PC-3 (cell line): Measurements from ENCODE around the gene MSI2. TPM values are rescaled to one million over a fixed set of nuclear protein-coding genes. Genes with fewer than 3 reads are reported as not detected.

Experiments used
- ATAC-seq: fragments of 200-7000 bp; cut with Tn5 transposase; 2 replicates; pipeline ENCODE4 v1.9.1; 2020; ENCODE audit warnings: mild to moderate bottlenecking, moderate library complexity
- BruUV-seq: library from RNA; stranded (reverse); fragments of 400-500 nt; replicated peaks from 2 replicates; lab custom pipeline; 2021; lab: Mats Ljungman, UMichigan
- CTCF ChIA-PET: fragments of 300-600 bp; sonication (Branson Sonifier 250); formaldehyde crosslinking; loops from one replicate; lab custom pipeline; 2022; ENCODE audit warnings: antibody characterized with exemption; lab: Charles Lee
- POLR2A ChIA-PET: fragments of 300-600 bp; sonication (Branson Sonifier 250); formaldehyde crosslinking; loops from one replicate; lab custom pipeline; 2022; ENCODE audit warnings: antibody characterized with exemption; ENCODE audit not compliant: unreplicated experiment; lab: Charles Lee
- DNase-seq: peaks from one replicate; pipeline ENCODE4 v3.0.0-alpha.2; 2015
- H2AFZ ChIP-seq: fragments of 300-600 bp; sonication (generic); 2 replicates; pipeline ENCODE4 v1.6.0; 2016; ENCODE audit warnings: antibody characterized with exemption, low read length
- H3F3A ChIP-seq: fragments of 300-600 bp; sonication (generic); one replicate; pipeline ENCODE4 v1.6.0; 2017; ENCODE audit warnings: antibody characterized with exemption, low read length, control low read depth, mild to moderate bottlenecking; ENCODE audit not compliant: unreplicated experiment
- H3K27ac ChIP-seq: fragments of 300-600 bp; sonication (generic); 2 replicates; pipeline ENCODE4 v1.5.1; 2016; ENCODE audit warnings: mild to moderate bottlenecking, low read length
- H3K27me3 ChIP-seq: fragments of 300-600 bp; sonication (generic); 2 replicates; pipeline ENCODE4 v1.6.1; 2016; ENCODE audit warnings: low read length, mixed read lengths
- H3K36me3 ChIP-seq: fragments of 300-600 bp; sonication (generic); 2 replicates; pipeline ENCODE4 v1.6.1; 2016; ENCODE audit warnings: low read depth, mixed run types, low read length, mixed read lengths
- H3K4me1 ChIP-seq: fragments of 300-600 bp; sonication (generic); 2 replicates; pipeline ENCODE4 v1.5.1; 2016; ENCODE audit warnings: low read length; ENCODE audit not compliant: insufficient read depth
- H3K4me2 ChIP-seq: fragments of 300-600 bp; sonication (generic); 2 replicates; pipeline ENCODE4 v1.6.0; 2016; ENCODE audit warnings: low read length
- H3K4me3 ChIP-seq: fragments of 300-600 bp; sonication (generic); 2 replicates; pipeline ENCODE4 v1.5.1; 2016; ENCODE audit warnings: mild to moderate bottlenecking, low read length, mixed read lengths
- H3K79me2 ChIP-seq: fragments of 300-600 bp; sonication (generic); 2 replicates; pipeline ENCODE4 v1.6.1; 2017; ENCODE audit warnings: low read length, mixed read lengths
- H3K9ac ChIP-seq: fragments of 300-600 bp; sonication (generic); 2 replicates; pipeline ENCODE4 v1.6.0; 2016; ENCODE audit warnings: mild to moderate bottlenecking, low read length
- H3K9me2 ChIP-seq: fragments of 300-600 bp; sonication (generic); replicated peaks from 2 replicates; pipeline ENCODE4 v1.6.1; 2016; ENCODE audit warnings: mixed run types, low read length, mixed read lengths
- H3K9me3 ChIP-seq: fragments of 300-600 bp; sonication (generic); 2 replicates; pipeline ENCODE4 v1.6.1; 2016; ENCODE audit warnings: low read length, mixed read lengths
- H4K20me1 ChIP-seq: fragments of 300-600 bp; sonication (generic); 2 replicates; pipeline ENCODE4 v1.6.1; 2016; ENCODE audit warnings: low read length, mixed read lengths
- CTCF ChIP-seq: fragments of 300-600 bp; sonication (generic); conservative IDR thresholded peaks from 2 replicates; pipeline ENCODE4 v1.5.1; 2017; ENCODE audit warnings: antibody characterized with exemption, low read depth, mild to moderate bottlenecking, low read length
- EZH2 ChIP-seq: fragments of 300-600 bp; sonication (generic); IDR thresholded peaks from one replicate; pipeline ENCODE4 v1.6.1; 2017; ENCODE audit warnings: antibody characterized with exemption, mild to moderate bottlenecking, low read length; ENCODE audit not compliant: unreplicated experiment
- EZH2phosphoT487 ChIP-seq: fragments of 300-600 bp; sonication (generic); IDR thresholded peaks from 2 replicates; pipeline ENCODE4 v1.6.1; 2018; ENCODE audit warnings: mild to moderate bottlenecking, antibody characterized with exemption, low read length, borderline replicate concordance
- intact Hi-C: fragments of 100-400 bp; cut with micrococcal nuclease; formaldehyde crosslinking; loops from 2 replicates; pipeline ENCODE4 v1.9.0; 2023
- total RNA-seq: library from RNA; depleted of rRNA; stranded (reverse); fragments of >200 nt; gene quantifications from 2 replicates; pipeline ENCODE4 v1.2.3, GENCODE V29; 2014

MSI2 gene
- total RNA-seq, 1 experiment from 2014 or later: 54.7 TPM

- H3K36me3 ChIP-seq: no peaks in the 10 kb centered on the region
- POLR2A ChIA-PET: interaction anchor here (0.6 kb wide), 1 partner anchor 578 kb away, joined by 3 read pairs; no protein-coding TSS in a partner anchor
- no peak overlapping the region for H2AFZ ChIP-seq
- H3K4me2 ChIP-seq: no peak overlapping the region
- no peaks in the 10 kb centered on the region for H3K79me2 ChIP-seq
- no peaks in the 10 kb centered on the region for H4K20me1 ChIP-seq
- H3K9me2 ChIP-seq: no peaks in the 10 kb centered on the region
- no peak overlapping the region for H3K4me3 ChIP-seq
- no peak for ATAC-seq
- no peak overlapping the region for H3K27ac ChIP-seq
- no peaks in the 10 kb centered on the region for H3K27me3 ChIP-seq
- no TSS peak for BruUV-seq
- no peaks in the 10 kb centered on the region for H3K9me3 ChIP-seq
- peaks cover 8% of the 10 kb centered on the region for H3K4me1 ChIP-seq
- no peak overlapping the region for H3K9ac ChIP-seq
- CTCF ChIA-PET: interaction anchor here (0.6 kb wide), 1 partner anchor 206 kb away, joined by 3 read pairs; no protein-coding TSS in a partner anchor
- intact Hi-C loops: no loop called here
- TF ChIP-seq EZH2 (no peak), CTCF (no peak), EZH2phosphoT487 (no peak)
- no peaks in the 10 kb centered on the region for H3F3A ChIP-seq
- peak; percentile 58 for DNase-seq
These were observed 429.3 kb downstream of the MSI2 start for GRCh38 chr17:57685499-57686132.

- Histone ChIP-seq H3K9ac (no peak overlapping the region), H3K4me2 (no peak overlapping the region), H3K79me2 (no peaks in the 10 kb centered on the region), H3K4me3 (no peak overlapping the region), H3K36me3 (no peaks in the 10 kb centered on the region), H3K27me3 (no peaks in the 10 kb centered on the region), H3K4me1 (peaks cover 8% of the 10 kb centered on the region), H2AFZ (no peak overlapping the region), H4K20me1 (no peaks in the 10 kb centered on the region), H3K27ac (no peak overlapping the region), H3F3A (no peaks in the 10 kb centered on the region), H3K9me2 (no peaks in the 10 kb centered on the region), H3K9me3 (no peaks in the 10 kb centered on the region)
- no peak for TF ChIP-seq EZH2
- no peak for TF ChIP-seq CTCF
- no peak for DNase-seq
- BruUV-seq: no TSS peak
- no peak for ATAC-seq
- CTCF ChIA-PET: no interaction called here
- POLR2A ChIA-PET: interaction anchor here (0.6 kb wide), 1 partner anchor 74 kb away, joined by 5 read pairs; no protein-coding TSS in a partner anchor
- intact Hi-C loops: no loop called here
These were observed 431.3 kb downstream of the MSI2 start for GRCh38 chr17:57687642-57688041.

GRCh38 chr17:57689254-57689653 lies 432.9 kb downstream of the MSI2 start:
- ATAC-seq (no peak), DNase-seq (no peak)
- Histone ChIP-seq H3K27me3 (no peaks in the 10 kb centered on the region), H2AFZ (no peak overlapping the region), H3K9ac (no peak overlapping the region), H3K36me3 (no peaks in the 10 kb centered on the region), H3K9me3 (no peaks in the 10 kb centered on the region), H3K4me2 (no peak overlapping the region), H4K20me1 (no peaks in the 10 kb centered on the region), H3K9me2 (no peaks in the 10 kb centered on the region), H3K4me3 (no peak overlapping the region), H3K4me1 (peaks cover 8% of the 10 kb centered on the region), H3K27ac (no peak overlapping the region), H3K79me2 (no peaks in the 10 kb centered on the region), H3F3A (no peaks in the 10 kb centered on the region)
- intact Hi-C loops: no loop called here
- ChIA-PET CTCF (interaction anchor here (0.5 to 0.7 kb wide), 2 partner anchors 18 to 265 kb away, joined by 3 read pairs; no protein-coding TSS in a partner anchor), POLR2A (interaction anchor here (0.7 kb wide), 1 partner anchor 1321 kb away, joined by 3 read pairs; no protein-coding TSS in a partner anchor)
- TF ChIP-seq EZH2phosphoT487 (no peak), EZH2 (no peak), CTCF (no peak)
- BruUV-seq: no TSS peak
